Kidney glomerular epithelial cell (primary cell): ENCODE results near the gene IGSF21.
"Not testable (repeated sequence)": the region's sequence is repeated elsewhere in the genome, so short reads cannot be mapped to it uniquely, and the experiment has no call there.

Experiments
- DNase-seq: peaks from one replicate; lab custom pipeline; 2025; lab: John Stamatoyannopoulos, UW

Gene IGSF21

GRCh38 chr1:18145851-18146618 is 38.4 kb downstream of the IGSF21 start:
- peak; percentile 4 for DNase-seq

GRCh38 chr1:18146886-18147285 is 39.3 kb downstream of the IGSF21 start:
- no peak for DNase-seq

- no peak for DNase-seq
Measured at GRCh38 chr1:18147672-18148071, 40.1 kb downstream of the IGSF21 start.

- no peak for DNase-seq
Measured at GRCh38 chr1:18148461-18148860, 40.9 kb downstream of the IGSF21 start.

- peak; percentile 38 for DNase-seq
Measured at GRCh38 chr1:18149027-18149641, 41.5 kb downstream of the IGSF21 start.

GRCh38 chr1:18151436-18152122 is 44.0 kb downstream of the IGSF21 start:
- no peak for DNase-seq

- DNase-seq: no peak
Measured at GRCh38 chr1:18154430-18155194, 47.0 kb downstream of the IGSF21 start.

GRCh38 chr1:18155881-18156385 is 48.3 kb downstream of the IGSF21 start:
- DNase-seq: no peak

GRCh38 chr1:18157352-18157751 is 49.8 kb downstream of the IGSF21 start:
- DNase-seq: no peak

GRCh38 chr1:18157968-18158367 is 50.4 kb downstream of the IGSF21 start:
- DNase-seq: no peak

GRCh38 chr1:18158714-18159113 is 51.1 kb downstream of the IGSF21 start:
- no peak for DNase-seq

GRCh38 chr1:18160290-18160942 is 52.8 kb downstream of the IGSF21 start:
- no peak for DNase-seq

- no peak for DNase-seq
Measured at GRCh38 chr1:18161690-18162089, 54.1 kb downstream of the IGSF21 start.

GRCh38 chr1:18165640-18166039 is 58.0 kb downstream of the IGSF21 start:
- DNase-seq: not testable (repeated sequence)

GRCh38 chr1:18166341-18166740 is 58.7 kb downstream of the IGSF21 start:
- no peak for DNase-seq

- no peak for DNase-seq
Measured at GRCh38 chr1:18166929-18167328, 59.3 kb downstream of the IGSF21 start.

GRCh38 chr1:18170444-18170843 is 62.8 kb downstream of the IGSF21 start:
- DNase-seq: no peak

GRCh38 chr1:18174037-18174436 is 66.4 kb downstream of the IGSF21 start:
- no peak for DNase-seq

- DNase-seq: no peak
Measured at GRCh38 chr1:18175051-18175450, 67.5 kb downstream of the IGSF21 start.

- no peak for DNase-seq
Measured at GRCh38 chr1:18175530-18176377, 68.2 kb downstream of the IGSF21 start.

- no peak for DNase-seq
Measured at GRCh38 chr1:18176619-18177018, 69.0 kb downstream of the IGSF21 start.
